ENCODE data around the gene GNA15.

DNA sequence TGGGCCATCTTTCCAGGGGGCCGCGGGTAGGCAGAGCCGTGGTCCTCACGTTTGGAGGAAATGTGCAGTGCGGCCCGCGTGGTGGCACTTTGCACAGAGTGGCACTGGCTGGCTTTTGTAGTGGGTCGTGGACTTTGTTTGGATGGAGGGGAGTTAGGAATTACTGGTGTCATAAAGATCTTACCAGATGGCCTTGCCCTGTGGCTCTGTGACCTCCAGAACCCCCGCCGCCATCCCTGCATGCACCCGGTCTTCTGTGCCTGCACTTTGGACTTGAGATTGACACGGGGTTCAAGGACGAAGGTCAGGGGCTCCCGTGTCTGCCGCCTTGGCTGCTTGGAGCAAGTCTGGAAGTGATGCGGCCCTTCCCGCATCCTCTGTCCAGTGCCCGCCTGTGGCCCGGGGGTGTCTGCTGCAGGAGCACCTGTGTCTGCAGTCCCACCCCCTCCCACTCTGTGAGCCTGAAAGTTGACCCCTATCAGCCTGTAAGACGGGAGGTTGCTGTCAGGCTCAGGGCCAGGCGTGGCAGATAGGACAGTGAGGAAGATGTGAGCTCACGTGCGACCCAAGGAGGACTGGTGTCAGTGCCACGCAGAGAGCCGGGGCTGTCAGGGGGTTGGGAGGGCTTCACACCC lies 39.4 kb upstream of the GNA15 start:
- TF ChIP-seq POLR2A (IDR thresholded peaks at IDR 0.05), result no peak
- TF ChIP-seq, protein P1, sequence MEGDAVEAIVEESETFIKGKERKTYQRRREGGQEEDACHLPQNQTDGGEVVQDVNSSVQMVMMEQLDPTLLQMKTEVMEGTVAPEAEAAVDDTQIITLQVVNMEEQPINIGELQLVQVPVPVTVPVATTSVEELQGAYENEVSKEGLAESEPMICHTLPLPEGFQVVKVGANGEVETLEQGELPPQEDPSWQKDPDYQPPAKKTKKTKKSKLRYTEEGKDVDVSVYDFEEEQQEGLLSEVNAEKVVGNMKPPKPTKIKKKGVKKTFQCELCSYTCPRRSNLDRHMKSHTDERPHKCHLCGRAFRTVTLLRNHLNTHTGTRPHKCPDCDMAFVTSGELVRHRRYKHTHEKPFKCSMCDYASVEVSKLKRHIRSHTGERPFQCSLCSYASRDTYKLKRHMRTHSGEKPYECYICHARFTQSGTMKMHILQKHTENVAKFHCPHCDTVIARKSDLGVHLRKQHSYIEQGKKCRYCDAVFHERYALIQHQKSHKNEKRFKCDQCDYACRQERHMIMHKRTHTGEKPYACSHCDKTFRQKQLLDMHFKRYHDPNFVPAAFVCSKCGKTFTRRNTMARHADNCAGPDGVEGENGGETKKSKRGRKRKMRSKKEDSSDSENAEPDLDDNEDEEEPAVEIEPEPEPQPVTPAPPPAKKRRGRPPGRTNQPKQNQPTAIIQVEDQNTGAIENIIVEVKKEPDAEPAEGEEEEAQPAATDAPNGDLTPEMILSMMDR (IDR thresholded peaks at IDR 0.05), result no peak
- TF ChIP-seq POLR2AphosphoS5 (IDR thresholded peaks at IDR 0.05), result no peak

All from breast epithelium (tissue), 3 donors.